GM21526 (cell line): ENCODE measurements around the gene C2orf81.
A peak's percentile ranks its signal among the peaks of the same experiment; 100 is the strongest.

Experiments used
- ATAC-seq: cut with Tn5 transposase; IDR thresholded peaks from one replicate; pipeline ENCODE4 v1.9.1; 2021; ENCODE audit warnings: moderate library complexity; ENCODE audit not compliant: unreplicated experiment, low FRiP score

C2orf81 gene

DNA sequence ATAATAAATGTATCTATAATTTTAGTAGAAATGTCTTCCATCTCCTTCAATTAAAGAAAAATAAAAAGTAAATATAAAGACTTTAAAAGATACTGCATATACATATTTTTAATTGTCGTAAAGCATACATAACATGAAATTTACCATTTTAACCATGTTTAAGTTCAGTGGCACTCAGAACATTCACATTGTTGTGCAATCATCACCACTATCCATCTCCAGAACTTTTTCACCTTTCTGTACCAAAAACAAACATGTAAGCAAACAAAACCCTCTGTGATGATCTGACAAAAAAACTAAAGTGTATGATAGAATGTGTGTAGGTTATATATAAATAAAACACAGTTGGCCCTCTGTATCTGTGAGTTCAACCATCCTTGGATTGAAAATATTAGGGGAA is 27.9 kb downstream of the C2orf81 start:
- ATAC-seq: no peak

DNA sequence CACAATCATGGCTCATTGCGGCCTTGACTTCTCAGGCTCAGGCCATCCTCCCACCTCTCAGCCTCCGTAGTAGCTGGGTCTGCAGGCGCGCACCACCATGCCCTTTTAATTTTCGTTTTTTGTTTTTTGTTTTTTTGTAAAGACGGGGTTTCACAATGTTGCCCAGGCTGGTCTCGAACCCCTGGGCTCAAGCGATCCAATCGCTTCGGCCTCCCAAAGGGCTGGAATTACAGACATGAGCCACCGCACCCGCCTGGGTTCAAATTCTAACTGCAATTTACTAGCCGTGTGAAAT is 29.0 kb downstream of the C2orf81 start:
- ATAC-seq: no peak

- ATAC-seq: peak; percentile 63
These were observed 29.6 kb downstream of the C2orf81 start for GRCh38 chr2:74391580-74392448.

DNA sequence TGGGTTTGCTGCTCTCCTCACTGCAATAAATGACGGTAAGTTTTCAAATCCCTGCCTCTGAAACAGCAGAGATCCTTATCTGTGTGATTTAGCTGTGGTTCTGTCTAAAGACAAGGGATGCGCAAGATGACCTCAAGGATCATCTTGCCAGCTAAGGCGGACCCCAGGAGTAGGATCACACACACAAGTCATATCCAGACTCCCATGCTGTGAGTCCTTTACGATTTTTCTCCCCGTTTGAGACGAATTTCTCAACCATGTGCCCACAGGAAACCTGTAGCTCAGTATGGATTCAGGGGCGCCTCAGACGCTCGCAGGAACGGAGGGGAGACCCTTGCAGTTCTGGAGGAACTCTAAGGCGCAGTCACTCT is 30.2 kb downstream of the C2orf81 start:
- peak; percentile 29 for ATAC-seq

- no peak for ATAC-seq
These were observed 30.8 kb downstream of the C2orf81 start for GRCh38 chr2:74390606-74391005.

DNA sequence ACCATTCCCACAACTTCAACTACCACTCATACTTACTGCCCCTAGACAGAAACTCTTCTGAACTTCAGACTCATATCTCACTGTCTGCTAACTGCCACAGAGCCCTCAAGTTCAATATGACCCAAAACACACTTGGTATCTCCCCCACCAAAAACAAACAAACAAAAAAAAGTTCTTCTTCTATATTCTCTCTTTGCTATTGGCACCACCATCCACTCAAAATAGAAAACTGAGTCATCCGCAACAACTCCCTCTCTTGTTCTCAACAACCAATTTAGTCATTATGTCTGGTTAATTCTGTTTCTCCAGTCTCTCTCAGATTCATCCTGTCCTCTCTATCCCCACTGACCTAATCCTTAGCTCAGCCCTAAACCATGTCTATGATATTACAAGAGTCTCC is 34.1 kb downstream of the C2orf81 start:
- ATAC-seq: no peak

GRCh38 chr2:74385396-74385795 is 36.0 kb downstream of the C2orf81 start:
- no peak for ATAC-seq

GRCh38 chr2:74384051-74384450 is 37.4 kb downstream of the C2orf81 start:
- ATAC-seq: no peak

- ATAC-seq: no peak
These were observed 38.2 kb downstream of the C2orf81 start for GRCh38 chr2:74383254-74383653.

DNA sequence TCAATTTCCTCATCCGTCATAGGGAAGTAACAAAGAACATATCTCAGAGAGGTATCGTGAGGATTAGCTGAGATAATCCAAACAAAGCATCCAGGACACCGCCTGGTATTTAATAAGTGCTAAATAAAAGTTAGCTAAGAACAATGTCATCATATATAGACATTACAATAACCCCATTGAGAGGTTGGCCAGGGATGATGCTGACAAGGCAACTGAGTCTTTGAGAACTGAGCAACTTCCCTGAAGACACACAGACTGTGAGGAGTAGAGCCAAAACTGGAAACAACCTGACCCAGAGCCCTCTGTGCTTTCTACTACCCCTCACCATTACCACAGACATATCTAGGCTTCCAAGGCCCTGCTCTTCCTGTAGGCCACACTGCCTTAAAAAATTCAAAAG is 39.7 kb downstream of the C2orf81 start:
- ATAC-seq: no peak

DNA sequence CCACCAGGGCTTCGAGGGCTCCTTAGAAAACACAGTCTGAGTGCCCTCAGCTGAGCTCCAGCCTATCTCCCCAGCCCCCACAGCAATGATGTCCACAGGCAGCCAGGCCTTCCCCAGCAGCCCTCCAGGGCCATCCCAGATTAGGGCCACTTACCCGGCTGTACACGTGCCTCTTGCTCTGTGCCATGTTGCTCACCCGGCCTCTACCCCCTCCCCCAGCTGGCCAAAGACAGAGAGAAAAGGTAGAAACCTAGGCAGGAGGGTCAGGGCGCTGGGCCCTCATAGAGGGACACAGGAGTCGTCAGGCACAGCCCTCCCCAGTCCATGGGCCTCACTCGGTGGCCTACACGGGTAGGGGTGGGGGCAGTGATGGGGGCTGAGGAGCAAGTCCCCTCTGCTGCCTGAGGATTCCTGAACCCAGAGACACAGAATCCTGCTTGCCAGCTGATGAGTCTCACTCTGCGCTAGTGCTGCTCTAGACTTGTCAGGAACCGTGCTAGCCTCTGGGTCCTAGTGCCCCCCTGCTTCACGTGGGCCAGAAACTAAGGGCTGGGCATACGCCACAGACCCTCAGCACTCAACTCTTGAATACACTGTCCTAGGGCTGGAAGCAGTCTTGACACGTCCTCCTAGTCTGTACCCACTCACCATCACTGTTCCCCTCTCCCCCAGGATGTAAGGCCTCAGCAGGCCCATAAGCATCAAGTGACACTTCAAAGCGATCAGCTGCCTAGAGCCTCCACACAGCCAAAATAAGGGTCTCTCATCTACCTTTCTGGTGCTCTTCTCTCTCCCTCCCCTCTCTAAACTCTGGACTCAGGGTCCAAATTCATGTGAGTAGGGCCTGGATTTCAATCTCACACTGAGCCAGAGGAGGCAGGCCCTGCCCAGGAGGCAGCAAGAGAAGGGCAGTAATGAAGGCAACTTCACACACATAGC is 41.3 kb downstream of the C2orf81 start, which contains the start of gene DCTN1:
Gene DCTN1, minus strand, starts transcription at position 461 of the 939 bp plus-strand sequence. Its CDS starts 274 bp downstream, at position 187.
- no peak for ATAC-seq

DNA sequence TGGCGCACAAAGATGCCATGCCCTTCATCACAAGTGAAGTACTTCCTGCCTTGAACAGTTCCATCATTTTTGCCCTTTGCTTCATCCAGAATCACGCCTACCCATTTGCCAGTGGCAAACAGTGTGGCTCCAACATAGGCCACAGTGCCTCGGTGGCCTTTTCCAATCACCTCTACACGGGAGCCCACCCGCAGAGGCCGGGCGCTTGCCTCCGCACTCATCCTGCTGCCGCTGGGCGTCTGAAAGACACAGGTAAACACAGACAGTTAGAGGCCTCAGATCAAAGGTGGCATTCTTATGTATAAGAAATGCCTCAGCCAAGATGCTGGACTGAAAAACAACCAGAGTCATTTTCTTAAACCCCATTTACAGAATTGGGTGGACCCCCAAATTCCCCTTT is 43.4 kb downstream of the C2orf81 start:
- ATAC-seq: no peak

DNA sequence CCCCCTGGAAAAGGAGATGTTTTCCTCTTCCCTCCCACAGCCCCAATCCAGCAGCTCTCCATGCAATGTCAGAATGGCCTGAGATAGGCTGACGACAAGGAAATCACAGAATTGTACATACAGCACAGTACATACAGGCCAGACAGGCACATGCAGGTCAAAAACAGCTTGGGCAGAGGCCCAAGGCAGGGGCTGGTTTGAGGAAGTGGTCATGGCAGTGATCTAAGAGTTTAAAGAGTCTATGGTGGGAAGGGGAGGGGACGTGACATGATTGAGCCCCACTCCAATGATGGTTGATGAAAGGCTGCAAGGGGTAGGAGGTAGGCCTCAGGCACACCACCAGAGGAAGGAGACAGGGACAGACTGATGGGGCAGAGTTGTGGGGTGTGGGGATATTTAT is 45.6 kb downstream of the C2orf81 start:
- no peak for ATAC-seq

- ATAC-seq: no peak
These were observed 46.8 kb downstream of the C2orf81 start for GRCh38 chr2:74374509-74375205.

DNA sequence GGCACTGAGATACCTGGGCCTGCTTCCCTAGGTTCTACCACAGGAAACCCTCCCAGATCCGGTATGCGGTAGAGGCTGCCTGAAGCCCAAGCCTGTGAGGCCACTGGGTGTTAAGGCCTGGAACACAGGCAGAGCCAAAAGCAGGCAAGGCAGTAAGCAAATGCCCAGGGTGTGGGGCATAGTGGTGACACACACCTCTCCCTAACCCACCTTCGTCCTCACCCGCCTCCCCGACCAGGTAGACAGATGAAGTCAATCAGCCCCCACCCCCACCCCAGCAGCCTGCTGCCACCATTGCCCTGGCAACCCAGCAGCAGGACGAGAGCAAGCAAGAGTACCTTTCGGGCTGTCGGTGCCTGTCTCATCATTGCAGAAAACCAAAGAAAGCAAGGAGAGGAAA is 47.4 kb downstream of the C2orf81 start:
- ATAC-seq: no peak

GRCh38 chr2:74373221-74373676 is 48.2 kb downstream of the C2orf81 start:
- ATAC-seq: no peak

DNA sequence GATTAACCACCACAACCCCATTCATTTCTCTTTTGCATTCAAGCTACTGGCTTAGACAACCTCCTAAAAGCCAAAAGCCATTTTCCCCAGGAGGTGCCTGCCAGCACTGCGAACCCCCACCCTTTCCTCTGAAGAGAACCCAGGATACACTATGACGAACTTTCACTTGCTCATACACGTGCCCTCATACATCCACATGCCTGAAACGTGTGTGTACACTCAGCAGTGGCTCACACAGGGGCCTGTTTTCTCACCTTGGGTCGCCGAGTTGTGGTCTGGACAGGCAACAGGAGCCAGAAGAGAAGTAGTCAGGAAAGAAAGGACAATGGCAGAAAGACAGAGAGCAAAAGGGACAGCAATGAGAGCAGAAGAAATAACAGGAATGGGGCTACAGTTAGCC is 48.7 kb downstream of the C2orf81 start:
- ATAC-seq: no peak

DNA sequence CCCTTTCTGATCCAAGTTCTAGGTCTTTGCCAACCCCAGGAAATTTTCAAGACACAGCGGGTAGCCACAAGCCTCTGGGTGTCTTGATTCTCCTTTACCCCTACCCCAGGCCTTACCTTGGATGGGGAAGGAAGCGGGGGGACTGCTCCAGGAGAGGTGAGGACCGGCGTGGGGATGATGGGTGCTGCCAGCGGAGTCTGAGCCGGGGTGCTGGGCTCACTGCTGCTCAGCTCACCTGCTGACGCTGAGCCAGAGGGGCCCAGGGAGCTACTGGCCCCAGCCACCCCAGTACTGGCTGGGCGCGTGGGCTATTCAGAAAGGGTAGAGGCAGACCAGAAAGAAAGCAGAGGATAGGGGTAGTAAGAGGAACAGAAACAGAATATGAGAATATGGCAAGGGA is 50.0 kb downstream of the C2orf81 start:
- no peak for ATAC-seq

DNA sequence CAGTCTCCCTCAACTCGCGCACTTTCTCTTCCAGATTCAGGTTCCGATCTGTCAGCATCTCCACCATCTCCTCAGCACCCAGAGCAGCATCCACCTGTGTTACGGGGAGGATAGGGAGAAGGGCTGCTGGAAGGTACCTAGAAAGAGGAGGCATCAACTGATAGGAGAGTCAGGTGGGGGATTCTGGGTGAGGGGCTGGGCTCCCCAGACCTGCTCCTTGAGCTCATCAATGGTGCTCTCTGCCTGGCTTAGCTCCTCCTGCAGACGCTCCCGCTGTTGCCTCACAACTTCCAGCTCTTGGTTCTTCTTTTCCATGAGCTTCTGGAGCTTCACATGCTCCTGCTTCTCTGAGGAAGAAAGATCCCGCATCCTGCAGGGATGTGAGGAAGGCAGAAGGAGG is 51.4 kb downstream of the C2orf81 start:
- ATAC-seq: no peak

DNA sequence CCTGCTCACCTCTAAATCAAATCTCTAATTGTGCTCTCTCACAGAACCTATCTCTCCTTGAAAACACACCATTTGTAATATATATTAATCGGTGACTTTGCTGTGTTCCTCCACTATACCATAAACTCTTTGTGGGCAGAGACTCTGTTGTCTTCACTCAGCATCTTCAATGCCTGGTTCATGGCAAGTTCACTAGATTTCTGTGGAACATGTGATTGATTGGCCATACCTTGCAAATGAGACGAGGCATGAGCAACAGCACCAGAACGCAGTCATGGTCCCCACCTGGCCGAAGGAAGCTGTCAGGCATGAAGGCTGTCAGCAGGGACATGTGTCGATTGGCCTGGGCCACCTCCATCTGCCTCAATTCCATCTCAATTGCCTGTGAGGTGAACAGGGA is 52.9 kb downstream of the C2orf81 start:
- ATAC-seq: no peak

DNA sequence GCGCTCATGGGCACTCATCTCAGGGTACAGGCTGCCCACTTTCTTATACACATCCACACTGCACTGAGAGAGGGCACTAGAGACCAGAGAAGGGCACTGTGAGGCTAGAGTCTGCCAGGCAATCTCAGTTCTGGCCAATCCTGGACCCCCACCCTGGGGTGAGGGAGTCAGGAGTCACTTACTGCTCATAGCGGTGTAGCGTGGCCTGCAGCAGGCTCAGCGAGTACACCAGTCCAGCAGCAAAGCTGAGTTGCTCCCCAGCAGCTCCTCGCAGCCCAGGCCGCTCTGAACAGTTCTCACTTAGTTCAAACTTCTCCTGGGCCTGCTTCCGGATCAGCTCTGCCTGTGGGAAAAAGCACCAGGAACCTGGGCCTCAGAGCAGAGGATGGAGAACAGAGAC is 53.6 kb downstream of the C2orf81 start:
- no peak for ATAC-seq
